Kidney (tissue), 14 donors: Measurements from ENCODE around the gene UNC13A. TPM values are rescaled to one million over a fixed set of nuclear protein-coding genes. Genes with fewer than 3 reads are reported as not detected.
A peak's percentile ranks its signal among the peaks of the same experiment; 100 is the strongest.

Experiments
- DNase-seq, 5 donors: peaks; one replicate each; pipeline ENCODE4 v3.0.0-alpha.2; 2013 to 2020
- FAIRE-seq: peaks from 2 replicates; lab custom pipeline; 2012; peaks lifted over from hg19 to GRCh38; lab: Jason Lieb, UNC
- H3K27ac ChIP-seq, 2 donors: one replicate each; pipeline ENCODE4 v1.7.0; 2013; ENCODE audit warnings: low read depth in 2 of 2, low read length in 2 of 2, inconsistent platforms in 1 of 2
- H3K27me3 ChIP-seq: one replicate; pipeline ENCODE4 v1.7.1; 2013; ENCODE audit warnings: low read length, inconsistent platforms; ENCODE audit not compliant: control insufficient read depth, insufficient read depth
- H3K36me3 ChIP-seq, 3 donors: one replicate each; pipeline versions ENCODE4 v1.7.0 to v1.7.1; 2013; ENCODE audit warnings: low read length in 3 of 3, control low read depth in 1 of 3, inconsistent platforms in 1 of 3; ENCODE audit not compliant: insufficient read depth in 3 of 3, control insufficient read depth in 2 of 3
- H3K4me1 ChIP-seq, 3 donors: one replicate each; pipeline versions ENCODE4 v1.7.0 to v1.7.1; 2013; ENCODE audit warnings: low read length in 3 of 3, inconsistent platforms in 1 of 3, low read depth in 1 of 3; ENCODE audit not compliant: control insufficient read depth in 2 of 3, insufficient read depth in 2 of 3
- H3K4me3 ChIP-seq, 3 donors: one replicate each; pipeline versions ENCODE4 v1.7.0 to v1.8.1; 2013; ENCODE audit warnings: low read length in 3 of 3, control low read depth in 1 of 3, inconsistent platforms in 1 of 3
- H3K9ac ChIP-seq, 3 donors: one replicate each; pipeline versions ENCODE4 v1.7.0 to v1.7.1; 2013; ENCODE audit warnings: low read length in 3 of 3, control low read depth in 1 of 3, inconsistent platforms in 1 of 3
- H3K9me3 ChIP-seq, 3 donors: one replicate each; pipeline versions ENCODE4 v1.7.0 to v1.7.1; 2013; ENCODE audit warnings: low read length in 3 of 3, control low read depth in 1 of 3, inconsistent platforms in 1 of 3; ENCODE audit not compliant: control insufficient read depth in 2 of 3, insufficient read depth in 1 of 3
- CTCF ChIP-seq: IDR thresholded peaks from 3 replicates; pipeline ENCODE4 v1.5.1; 2012; ENCODE audit warnings: mild to moderate bottlenecking, moderate library complexity, borderline replicate concordance; ENCODE audit not compliant: insufficient read depth; ENCODE audit errors: extremely low read depth
- intact Hi-C: fragments of 100-400 bp; cut with DNase I; formaldehyde crosslinking; loops from one replicate; pipeline ENCODE4 v1.11.1; 2022
- polyA plus RNA-seq: library from polyadenylated mRNA; stranded (reverse); fragments of 350-450 nt; fragmentation: Illumina TruSeq; extraction: RNeasy Lipid Tissue Mini Kit (QIAGEN cat#74804); gene quantifications from one replicate; pipeline ENCODE4 v1.2.3, GENCODE V29; 2014; ENCODE audit warnings: low read depth, low replicate concordance; ENCODE audit not compliant: insufficient read depth
- total RNA-seq: library from RNA; stranded (reverse); fragmentation: NEBNext Ultra II Directional; extraction: Animal tissue kit (Norgen Biotek cat#: 25700); gene quantifications from one replicate; pipeline ENCODE4 v1.2.1, GENCODE V29; 2021
- donor health status: control.
- donor health status: control.
- donor health status: control.
- donor health status: control.
- donor health status: control.
- donor health status: DM: yes; HTN: yes; CAD: no.
- donor health status: Normal renal cell carcinoma (clear cell type).

UNC13A gene
- total and polyA plus RNA-seq, 2 donors from 2014 or later, result 0.06 to 2.2 TPM

GRCh38 chr19:17724655-17725054 lies 36.5 kb upstream of the UNC13A start:
- H3K9me3 ChIP-seq, result no peaks in the 10 kb centered on the region
- DNase-seq (no peak), FAIRE-seq (no peak)
- H3K27me3 ChIP-seq, result no peaks in the 10 kb centered on the region
- H3K36me3 ChIP-seq, result peaks cover 0 to 10% (median 5%) of the 10 kb centered on the region in 3 donors
- intact Hi-C loops, result no loop called here
- H3K27ac ChIP-seq, result no peak overlapping the region
- no peak overlapping the region for H3K4me3 ChIP-seq
- H3K4me1 ChIP-seq, result peaks cover 0 to 22% (median 7%) of the 10 kb centered on the region in 3 donors
- H3K9ac ChIP-seq, result no peak overlapping the region
- TF ChIP-seq CTCF, result no peak

GRCh38 chr19:17722655-17723240 lies 34.6 kb upstream of the UNC13A start:
- TF ChIP-seq CTCF, result no peak
- H3K36me3 ChIP-seq, result peaks cover 0 to 10% (median 5%) of the 10 kb centered on the region in 3 donors
- intact Hi-C loops, result no loop called here
- H3K27ac ChIP-seq, result no peak overlapping the region
- H3K9ac ChIP-seq, result no peak overlapping the region
- no peak for FAIRE-seq
- no peak for DNase-seq
- H3K4me1 ChIP-seq, result peaks cover 0 to 23% (median 7%) of the 10 kb centered on the region in 3 donors
- no peak overlapping the region for H3K4me3 ChIP-seq
- no peaks in the 10 kb centered on the region for H3K27me3 ChIP-seq
- H3K9me3 ChIP-seq, result no peaks in the 10 kb centered on the region

GRCh38 chr19:17721821-17722220 lies 33.7 kb upstream of the UNC13A start:
- Histone ChIP-seq H3K4me1 (peaks cover 0 to 26% (median 7%) of the 10 kb centered on the region in 3 donors), H3K27me3 (no peaks in the 10 kb centered on the region), H3K9ac (no peak overlapping the region), H3K4me3 (no peak overlapping the region), H3K36me3 (peaks cover 0 to 10% (median 5%) of the 10 kb centered on the region in 3 donors), H3K9me3 (no peaks in the 10 kb centered on the region), H3K27ac (peak overlapping the region; percentile 1 to 14)
- TF ChIP-seq CTCF, result no peak
- no peak for FAIRE-seq
- peak in 1 of 5 donors; percentile 31 for DNase-seq
- intact Hi-C loops, result no loop called here
